GM12878 (cell line): ENCODE results near the gene CFAP61. TPM values are rescaled to one million over a fixed set of nuclear protein-coding genes. Genes with fewer than 3 reads are reported as not detected.

Experiments used
- ATAC-seq: fragments of 200-7000 bp; cut with Tn5 transposase; 3 replicates; pipeline ENCODE4 v1.9.1; 2020; ENCODE audit warnings: mild to moderate bottlenecking, moderate library complexity
- BruUV-seq: library from RNA; stranded (reverse); fragments of 400-500 nt; replicated peaks from 2 replicates; lab custom pipeline; 2021; lab: Mats Ljungman, UMichigan
- CTCF ChIA-PET: fragments of 300-600 bp; sonication (Branson Sonifier 250); formaldehyde crosslinking; extraction: SDS; loops from one replicate; lab custom pipeline; 2021; ENCODE audit warnings: inconsistent platforms; lab: Yijun Ruan, JAX
- POLR2A ChIA-PET: fragments of 350-600 bp; formaldehyde crosslinking; extraction: SDS; loops from one replicate; lab custom pipeline; 2021; ENCODE audit warnings: inconsistent platforms; lab: Charles Lee
- RAD21 ChIA-PET: fragments of 300-600 bp; sonication (Branson Sonifier 250); formaldehyde crosslinking; loops from one replicate; lab custom pipeline; 2023; ENCODE audit warnings: antibody characterized with exemption; ENCODE audit not compliant: unreplicated experiment; lab: Charles Lee
- SMC1A ChIA-PET: fragments of 300-600 bp; sonication (Branson Sonifier 250); formaldehyde crosslinking; loops from one replicate; lab custom pipeline; 2023; ENCODE audit not compliant: unreplicated experiment, uncharacterized antibody; lab: Charles Lee
- DNase-seq: peaks from one replicate; pipeline ENCODE4 v3.0.0-alpha.2; 2011; ENCODE audit warnings: low read depth, low spot score
- FAIRE-seq: peaks from 3 replicates; lab custom pipeline; 2011; peaks lifted over from hg19 to GRCh38; lab: Jason Lieb, UNC
- H2AFZ ChIP-seq: 2 replicates; pipeline ENCODE4 v1.6.0; 2011; ENCODE audit warnings: low read depth, low read length, control low read depth; ENCODE audit not compliant: control insufficient read depth
- H3K27ac ChIP-seq: 2 replicates; pipeline ENCODE4 v1.5.1; 2011; ENCODE audit warnings: control low read depth; ENCODE audit not compliant: control insufficient read depth, insufficient read depth
- H3K27me3 ChIP-seq, 2 experiments: replicated peaks in 1 of 2; 2 replicates each; pipeline versions ENCODE4 v1.6.0 to v1.6.1; 2011; ENCODE audit warnings: low read length in 1 of 2; ENCODE audit not compliant: control insufficient read depth in 2 of 2, insufficient read depth in 2 of 2
- H3K36me3 ChIP-seq, 2 experiments: 2 replicates each; pipeline ENCODE4 v1.5.1; 2011; ENCODE audit warnings: low read length in 1 of 2; ENCODE audit not compliant: control insufficient read depth in 2 of 2, insufficient read depth in 2 of 2
- H3K4me1 ChIP-seq: 2 replicates; pipeline ENCODE4 v1.6.1; 2011; ENCODE audit warnings: mild to moderate bottlenecking, low read length, moderate library complexity, mixed read lengths; ENCODE audit not compliant: control insufficient read depth, insufficient read depth
- H3K4me2 ChIP-seq: 2 replicates; pipeline ENCODE4 v1.6.0; 2011; ENCODE audit warnings: control low read depth; ENCODE audit not compliant: control insufficient read depth, insufficient read depth
- H3K4me3 ChIP-seq: fragments of 200-600 bp; sonication (generic); 2 replicates; pipeline ENCODE4 v1.5.1; 2016
- H3K79me2 ChIP-seq: 2 replicates; pipeline ENCODE4 v1.6.0; 2011; ENCODE audit warnings: low read length; ENCODE audit not compliant: control insufficient read depth, insufficient read depth
- H3K9ac ChIP-seq: 2 replicates; pipeline ENCODE4 v1.8.0; 2011; ENCODE audit warnings: low read length, control low read depth, mixed read lengths; ENCODE audit not compliant: control insufficient read depth, insufficient read depth
- H3K9me3 ChIP-seq: replicated peaks from 3 replicates; pipeline ENCODE4 v1.5.1; 2011; ENCODE audit warnings: mild to moderate bottlenecking, low read length; ENCODE audit not compliant: control insufficient read depth, insufficient read depth
- H4K20me1 ChIP-seq: 2 replicates; pipeline ENCODE4 v1.6.0; 2011; ENCODE audit not compliant: control insufficient read depth, insufficient read depth
- BACH1 ChIP-seq: fragments of 450-650 bp; IDR thresholded peaks from 2 replicates; pipeline ENCODE4 v1.6.1; 2017; ENCODE audit warnings: mild to moderate bottlenecking, borderline replicate concordance
- BCL11A ChIP-seq: IDR thresholded peaks from 2 replicates; pipeline ENCODE4 v1.6.1; 2011; ENCODE audit warnings: low read depth, low read length
- CBX5 ChIP-seq: sonication (generic); IDR thresholded peaks from 2 replicates; pipeline ENCODE4 v1.6.1; 2016; ENCODE audit warnings: low read depth, moderate library complexity, mild to moderate bottlenecking, inconsistent platforms
- DPF2 ChIP-seq: fragments of 450-650 bp; IDR thresholded peaks from 2 replicates; pipeline ENCODE4 v1.6.1; 2017; ENCODE audit warnings: mild to moderate bottlenecking
- EP300 ChIP-seq, 2 experiments: fragments of 150-350 bp in 1 of 2; IDR thresholded peaks; 2 replicates each; pipeline ENCODE4 v1.6.1; 2011 to 2012; ENCODE audit warnings: low read depth in 2 of 2, low read length in 2 of 2, borderline replicate concordance in 1 of 2, improper control_type of control experiment in 1 of 2, inconsistent platforms in 1 of 2; ENCODE audit not compliant: control insufficient read depth in 1 of 2
- GABPA ChIP-seq: IDR thresholded peaks from 2 replicates; pipeline ENCODE4 v1.6.1; 2014; ENCODE audit warnings: antibody characterized with exemption, low read depth, mild to moderate bottlenecking, inconsistent platforms
- KAT2A ChIP-seq: conservative IDR thresholded peaks from 2 replicates; pipeline ENCODE4 v1.6.1; 2011; ENCODE audit warnings: low read depth, low read length; ENCODE audit not compliant: control insufficient read depth
- MTA3 ChIP-seq: IDR thresholded peaks from 2 replicates; pipeline ENCODE4 v1.6.1; 2012; ENCODE audit warnings: low read length, inconsistent platforms, borderline replicate concordance
- MYB ChIP-seq: fragments of 150-350 bp; IDR thresholded peaks from 2 replicates; pipeline ENCODE4 v1.6.1; 2014; ENCODE audit warnings: mild to moderate bottlenecking, low read depth, low read length, borderline replicate concordance
- PAX8 ChIP-seq: fragments of 450-650 bp; IDR thresholded peaks from 2 replicates; pipeline ENCODE4 v1.6.1; 2017; ENCODE audit warnings: mild to moderate bottlenecking, moderate library complexity
- POLR2A ChIP-seq: IDR thresholded peaks from 2 replicates; pipeline ENCODE4 v1.6.1; 2011; ENCODE audit warnings: low read depth, mild to moderate bottlenecking, low read length
- RUNX3 ChIP-seq: IDR thresholded peaks from 2 replicates; pipeline ENCODE4 v1.6.1; 2012; ENCODE audit warnings: low read length, inconsistent platforms
- SMC3 ChIP-seq: IDR thresholded peaks from 2 replicates; pipeline ENCODE4 v1.6.1; 2011; ENCODE audit warnings: low read length, improper control_type of control experiment, borderline replicate concordance
- SREBF2 ChIP-seq: IDR thresholded peaks from 2 replicates; pipeline ENCODE4 v1.6.1; 2012; ENCODE audit warnings: mild to moderate bottlenecking, low read length
- ZNF687 ChIP-seq: fragments of 450-650 bp; IDR thresholded peaks from 2 replicates; pipeline ENCODE4 v1.6.1; 2017; ENCODE audit warnings: mild to moderate bottlenecking, moderate library complexity
- WGBS: methylation state at CpG from one replicate; pipeline ENCODE4 v1.1.6; 2016; ENCODE audit warnings: low lambda C conversion rate; ENCODE audit not compliant: insufficient replicate concordance, insufficient coverage; ENCODE audit errors: missing lambda C conversion rate; 5-methylcytosine and 5-hydroxymethylcytosine counted together
- in situ Hi-C: fragments of 300-500 bp; cut with MboI; formaldehyde crosslinking; loops from 9 replicates; pipeline ENCODE4 v1.14.3; 2018; ENCODE audit warnings: mixed read lengths
- intact Hi-C: fragments of 100-400 bp; cut with micrococcal nuclease; formaldehyde crosslinking; loops from one replicate; pipeline ENCODE4 v1.14.2; 2022; ENCODE audit not compliant: unreplicated experiment
- polyA plus RNA-seq, 11 experiments: library from polyadenylated mRNA; depleted of rRNA in 4 of 11; unstranded in 6 of 11; stranded (reverse) in 5 of 11; fragments of >200 nt; fragmentation: Nextera tagmentation in 4 of 11; fragmentation: Illumina TruSeq in 1 of 11; extraction: Ambion mirVana in 4 of 11; extraction: Trizol in 1 of 11; gene quantifications; 1 replicate in 1 of 11; 2 replicates in 10 of 11; pipeline versions ENCODE4 v1.2.1 to v1.2.3, GENCODE V29; 2011 to 2016; ENCODE audit warnings: inconsistent platforms in 2 of 11, missing spikeins in 2 of 11, low read depth in 1 of 11
- total RNA-seq, 4 experiments: library from RNA; depleted of rRNA in 3 of 4; stranded (reverse); fragments of >200 nt in 3 of 4; fragmentation: Illumina TruSeq in 1 of 4; extraction: Trizol in 1 of 4; gene quantifications; 2 replicates each; pipeline versions ENCODE4 v1.2.1 to v1.2.3, GENCODE V29; 2013 to 2021
- TF ChIP-seq, protein P1 (sequence below), 3 experiments: IDR thresholded peaks in 2 of 3; conservative IDR thresholded peaks in 1 of 3; 2 replicates each; pipeline ENCODE4 v1.5.1; 2011; ENCODE audit warnings: low read depth in 3 of 3, low read length in 3 of 3, mild to moderate bottlenecking in 3 of 3, control low read depth in 2 of 3, moderate library complexity in 2 of 3, inconsistent platforms in 1 of 3, mixed read lengths in 1 of 3; ENCODE audit not compliant: control insufficient read depth in 2 of 3, insufficient read depth in 1 of 3; ENCODE audit errors: extremely low read depth in 1 of 3

CFAP61 gene
- total and polyA plus RNA-seq, 10 of the 15 experiments (the other 5 are each of a cell fraction or from before 2014, with no cell fraction given) = 0.11 to 0.41 (median 0.24) TPM; not detected in 7

DNA sequence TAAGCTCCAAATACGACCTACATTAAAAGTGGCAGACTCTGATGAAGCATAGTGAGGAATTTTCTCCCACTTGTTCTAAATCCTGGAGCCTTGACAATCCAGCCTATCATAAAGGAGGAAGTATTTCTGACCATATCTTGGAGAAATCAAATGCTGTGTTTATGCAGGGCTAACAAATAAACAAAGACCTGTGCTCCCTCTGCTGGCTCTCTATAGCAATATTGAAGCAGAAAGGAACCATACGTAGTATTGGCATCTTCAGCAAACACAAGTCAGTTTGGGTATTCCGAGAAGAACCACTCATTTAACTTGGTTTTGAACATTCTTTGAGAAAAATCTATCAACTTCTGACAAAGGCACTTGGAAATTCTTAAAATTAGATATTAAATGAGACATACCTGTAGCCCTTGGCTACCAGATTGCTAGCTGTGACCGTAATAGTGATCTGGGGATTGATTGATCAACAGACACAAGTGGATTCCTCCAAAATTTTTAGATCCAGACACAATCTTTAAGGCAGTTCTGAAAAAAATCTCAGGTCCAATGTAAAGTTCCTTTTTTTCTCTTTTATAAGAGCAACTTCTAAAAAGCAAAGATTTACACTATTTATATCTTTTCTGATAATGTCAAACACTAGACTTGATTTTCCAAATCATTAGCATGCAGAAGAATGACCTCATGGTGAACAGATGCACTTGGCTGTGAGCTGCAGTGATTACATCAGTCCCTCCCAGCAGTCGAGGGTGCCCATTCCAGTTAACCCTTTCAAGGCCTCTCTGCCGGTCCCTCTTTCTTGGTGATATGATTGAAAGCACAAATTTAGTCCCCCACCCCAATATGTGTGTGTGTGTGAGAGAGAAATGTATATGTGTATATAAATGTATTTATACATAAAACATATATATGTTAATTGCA, 355.8 kb downstream of the CFAP61 start:
- DNase-seq = no peak
- Histone ChIP-seq H2AFZ (no peak overlapping the region), H4K20me1 (no peaks in the 10 kb centered on the region), H3K9ac (no peak overlapping the region), H3K79me2 (no peaks in the 10 kb centered on the region), H3K9me3 (no peaks in the 10 kb centered on the region), H3K27me3 (no peaks in the 10 kb centered on the region), H3K4me3 (no peak overlapping the region), H3K36me3 (no peaks in the 10 kb centered on the region), H3K4me2 (no peak overlapping the region), H3K4me1 (no peaks in the 10 kb centered on the region), H3K27ac (no peak overlapping the region)
- in situ Hi-C loops = no loop called here
- intact Hi-C loops = no loop called here
- POLR2A ChIA-PET = no interaction called here
- no peak for FAIRE-seq
- RAD21 ChIA-PET = no interaction called here
- SMC1A ChIA-PET = no interaction called here
- ATAC-seq = no peak
- TF ChIP-seq EP300 (IDR thresholded peaks at IDR 0.05; ENCODE audit: borderline replicate concordance in 1 of 2, control insufficient read depth in 1 of 2, low read depth in 2 of 2, low read length in 2 of 2) = no peak
- TF ChIP-seq GABPA = no peak
- peak; percentile 11; the same call in 1 of the 2 replicates for TF ChIP-seq SMC3
- TF ChIP-seq POLR2A = no peak
- TF ChIP-seq KAT2A = no peak
- no peak for TF ChIP-seq BCL11A
- no peak for TF ChIP-seq MYB
- TF ChIP-seq, protein P1, sequence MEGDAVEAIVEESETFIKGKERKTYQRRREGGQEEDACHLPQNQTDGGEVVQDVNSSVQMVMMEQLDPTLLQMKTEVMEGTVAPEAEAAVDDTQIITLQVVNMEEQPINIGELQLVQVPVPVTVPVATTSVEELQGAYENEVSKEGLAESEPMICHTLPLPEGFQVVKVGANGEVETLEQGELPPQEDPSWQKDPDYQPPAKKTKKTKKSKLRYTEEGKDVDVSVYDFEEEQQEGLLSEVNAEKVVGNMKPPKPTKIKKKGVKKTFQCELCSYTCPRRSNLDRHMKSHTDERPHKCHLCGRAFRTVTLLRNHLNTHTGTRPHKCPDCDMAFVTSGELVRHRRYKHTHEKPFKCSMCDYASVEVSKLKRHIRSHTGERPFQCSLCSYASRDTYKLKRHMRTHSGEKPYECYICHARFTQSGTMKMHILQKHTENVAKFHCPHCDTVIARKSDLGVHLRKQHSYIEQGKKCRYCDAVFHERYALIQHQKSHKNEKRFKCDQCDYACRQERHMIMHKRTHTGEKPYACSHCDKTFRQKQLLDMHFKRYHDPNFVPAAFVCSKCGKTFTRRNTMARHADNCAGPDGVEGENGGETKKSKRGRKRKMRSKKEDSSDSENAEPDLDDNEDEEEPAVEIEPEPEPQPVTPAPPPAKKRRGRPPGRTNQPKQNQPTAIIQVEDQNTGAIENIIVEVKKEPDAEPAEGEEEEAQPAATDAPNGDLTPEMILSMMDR (IDR thresholded peaks at IDR 0.05 in 2 of 3, conservative IDR thresholded peaks at IDR 0.05 in 1 of 3; ENCODE audit: control insufficient read depth in 2 of 3, extremely low read depth in 1 of 3, insufficient read depth in 1 of 3, low read depth in 3 of 3, low read length in 3 of 3) = peak in 1 of 3 experiments; percentile 3; a peak in 1 of 6 replicates
- TF ChIP-seq ZNF687 = no peak
- no peak for TF ChIP-seq CBX5
- no peak for TF ChIP-seq RUNX3
- TF ChIP-seq BACH1 = no peak
- no peak for TF ChIP-seq DPF2
- no peak for TF ChIP-seq SREBF2
- TF ChIP-seq MTA3 = no peak
- TF ChIP-seq PAX8 = no peak
- WGBS = 57% methylated on average over 6 of the region's 6 CpGs
- CTCF ChIA-PET = interaction anchor here (0.8 to 1.8 kb wide), 3 partner anchors 8 to 37 kb away, joined by 3 to 4 read pairs (median 3); no protein-coding TSS in a partner anchor
- BruUV-seq = no TSS peak
